ENCODE measurements around the gene STK11.

Gene STK11

GRCh38 chr19:1226522-1227303 is 21.1 kb downstream of the STK11 start:
- DNase-seq (ENCODE audit: low read depth) = no peak

GRCh38 chr19:1227304-1228054 is 21.9 kb downstream of the STK11 start:
- DNase-seq (ENCODE audit: low read depth) = no peak

- DNase-seq (ENCODE audit: low read depth) = no peak
These were observed 22.8 kb downstream of the STK11 start for GRCh38 chr19:1228161-1228957.

- no peak for DNase-seq (ENCODE audit: low read depth)
These were observed 23.7 kb downstream of the STK11 start for GRCh38 chr19:1229056-1229923.

GRCh38 chr19:1229924-1230782 is 24.6 kb downstream of the STK11 start:
- no peak for DNase-seq (ENCODE audit: low read depth)

- no peak for DNase-seq (ENCODE audit: low read depth)
These were observed 25.4 kb downstream of the STK11 start for GRCh38 chr19:1230783-1231489.

GRCh38 chr19:1231729-1232637 is 26.4 kb downstream of the STK11 start:
- DNase-seq (ENCODE audit: low read depth) = no peak

GRCh38 chr19:1232652-1233072 is 27.1 kb downstream of the STK11 start:
- DNase-seq (ENCODE audit: low read depth) = no peak

GRCh38 chr19:1233115-1233667 is 27.6 kb downstream of the STK11 start:
- DNase-seq (ENCODE audit: low read depth) = no peak

GRCh38 chr19:1234051-1234954 is 28.7 kb downstream of the STK11 start:
- DNase-seq (ENCODE audit: low read depth) = no peak

GRCh38 chr19:1234955-1235380 is 29.4 kb downstream of the STK11 start:
- no peak for DNase-seq (ENCODE audit: low read depth)

- DNase-seq (ENCODE audit: low read depth) = no peak
These were observed 30.3 kb downstream of the STK11 start for GRCh38 chr19:1235625-1236538.

- DNase-seq (ENCODE audit: low read depth) = no peak
These were observed 31.0 kb downstream of the STK11 start for GRCh38 chr19:1236576-1236975.

GRCh38 chr19:1237027-1237659 is 31.6 kb downstream of the STK11 start:
- no peak for DNase-seq (ENCODE audit: low read depth)

GRCh38 chr19:1237754-1238368 is 32.3 kb downstream of the STK11 start, which contains the start of gene CBARP:
TSS of gene CBARP (minus strand) at chr19:1238005. CDS start at chr19:1236100, 1,905 bp downstream.
- no peak for DNase-seq (ENCODE audit: low read depth)

Measured in activated gamma-delta T cell treated with anti-CD3 and anti-CD28 coated beads, Interleukin-2, amount 50 U/mL, for 16 hours (primary cell).